GM18502 (cell line): ENCODE data around the gene DLGAP4.

Experiments used
- ATAC-seq: cut with Tn5 transposase; IDR thresholded peaks from one replicate; pipeline ENCODE4 v1.9.1; 2021; ENCODE audit warnings: mild to moderate bottlenecking; ENCODE audit not compliant: unreplicated experiment, poor library complexity

The DLGAP4 gene

GRCh38 chr20:36305602-36306551, at the start of gene DLGAP4:
Gene DLGAP4 (plus strand): TSS chr20:36306339. CDS start chr20:36431718, 125,379 bp downstream.
- ATAC-seq: no peak

- no peak for ATAC-seq
Observed at GRCh38 chr20:36259177-36260061, 46.7 kb upstream of the DLGAP4 start.

GRCh38 chr20:36260316-36260715, 45.8 kb upstream of the DLGAP4 start:
- ATAC-seq: no peak

- no peak for ATAC-seq
Observed at GRCh38 chr20:36261389-36262105, 44.6 kb upstream of the DLGAP4 start.

GRCh38 chr20:36262440-36262839, 43.7 kb upstream of the DLGAP4 start:
- ATAC-seq: no peak

- ATAC-seq: no peak
Observed at GRCh38 chr20:36264426-36265246, 41.5 kb upstream of the DLGAP4 start.

GRCh38 chr20:36266189-36266588, 40.0 kb upstream of the DLGAP4 start:
- no peak for ATAC-seq

GRCh38 chr20:36267605-36268381, 38.3 kb upstream of the DLGAP4 start:
- no peak for ATAC-seq

GRCh38 chr20:36268440-36269342, 37.4 kb upstream of the DLGAP4 start:
- ATAC-seq: no peak

- no peak for ATAC-seq
Observed at GRCh38 chr20:36269507-36269906, 36.6 kb upstream of the DLGAP4 start.

GRCh38 chr20:36270744-36271638, 35.1 kb upstream of the DLGAP4 start:
- no peak for ATAC-seq

- no peak for ATAC-seq
Observed at GRCh38 chr20:36271639-36272546, 34.2 kb upstream of the DLGAP4 start.

- ATAC-seq: no peak
Observed at GRCh38 chr20:36272547-36273220, 33.5 kb upstream of the DLGAP4 start.

- no peak for ATAC-seq
Observed at GRCh38 chr20:36273414-36274180, 32.5 kb upstream of the DLGAP4 start.
